GM12872 (cell line): ENCODE measurements around the gene ZSWIM9.

ENCODE experiments used
- CTCF ChIP-seq: IDR thresholded peaks from 3 replicates; pipeline ENCODE4 v1.5.1; 2011; ENCODE audit warnings: low read depth, mild to moderate bottlenecking, low read length, moderate library complexity; ENCODE audit not compliant: insufficient read depth

ZSWIM9 gene

GRCh38 chr19:48152551-48152950 is 17.9 kb upstream of the ZSWIM9 start:
- TF ChIP-seq CTCF: peak; percentile 71; the same call in 2 of the 3 replicates

- no peak for TF ChIP-seq CTCF
Observed at GRCh38 chr19:48154003-48154402, 16.5 kb upstream of the ZSWIM9 start.

- TF ChIP-seq CTCF: no peak
Observed at GRCh38 chr19:48158210-48158790, 12.2 kb upstream of the ZSWIM9 start.

GRCh38 chr19:48168689-48169088 is 1.8 kb upstream of the ZSWIM9 start:
- no peak for TF ChIP-seq CTCF

- TF ChIP-seq CTCF: no peak
Observed at GRCh38 chr19:48169578-48169938, 922 bp upstream of the ZSWIM9 start.

- TF ChIP-seq CTCF: no peak
Observed at GRCh38 chr19:48170817-48171347, 402 bp downstream of the ZSWIM9 start.

GRCh38 chr19:48171710-48172109 is 1.2 kb downstream of the ZSWIM9 start:
- no peak for TF ChIP-seq CTCF
